GM21381 (cell line): ENCODE results near the gene BCL2L1.

Experiments used
- ATAC-seq: cut with Tn5 transposase; IDR thresholded peaks from one replicate; pipeline ENCODE4 v1.9.1; 2021; ENCODE audit warnings: mild to moderate bottlenecking, moderate library complexity; ENCODE audit not compliant: unreplicated experiment

Gene BCL2L1

DNA sequence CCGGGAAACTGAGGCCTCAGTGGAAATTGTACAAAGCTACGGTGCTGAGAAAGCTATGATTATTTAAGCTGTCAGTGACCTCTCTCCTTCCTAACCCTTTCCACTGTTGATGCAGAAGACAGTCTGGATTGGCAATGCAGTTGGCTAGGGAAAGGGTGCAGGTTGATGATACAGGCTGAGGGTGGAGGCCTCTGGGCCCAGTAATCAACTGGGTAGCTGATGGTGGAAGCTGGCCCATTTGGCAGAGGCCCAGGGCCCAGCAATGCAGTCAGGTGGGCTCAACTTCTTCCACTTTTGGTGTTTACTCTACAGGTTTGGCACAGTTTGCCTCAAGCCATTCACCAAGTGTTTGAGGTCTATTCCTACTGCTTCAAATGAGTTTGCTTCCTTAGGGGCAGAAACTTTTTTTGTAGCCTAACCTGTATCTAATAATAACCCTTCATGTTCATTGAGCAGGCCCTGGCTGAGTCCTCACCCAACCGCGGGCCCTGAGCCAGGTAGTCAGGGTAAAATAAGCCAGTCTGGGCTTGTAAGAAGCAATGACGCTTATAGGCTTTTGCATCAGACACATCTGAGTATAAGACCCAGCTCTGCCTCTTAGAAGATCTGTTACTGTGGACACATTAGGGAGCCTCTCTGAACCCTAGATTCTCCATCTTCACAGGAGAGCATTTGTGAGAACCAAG lies 12.1 kb downstream of the BCL2L1 start:
- ATAC-seq: no peak

- ATAC-seq: no peak
Measured at GRCh38 chr20:31709939-31710338, 12.7 kb downstream of the BCL2L1 start.

GRCh38 chr20:31708736-31709534 lies 13.7 kb downstream of the BCL2L1 start:
- ATAC-seq: no peak

GRCh38 chr20:31707994-31708735 lies 14.5 kb downstream of the BCL2L1 start:
- ATAC-seq: no peak

DNA sequence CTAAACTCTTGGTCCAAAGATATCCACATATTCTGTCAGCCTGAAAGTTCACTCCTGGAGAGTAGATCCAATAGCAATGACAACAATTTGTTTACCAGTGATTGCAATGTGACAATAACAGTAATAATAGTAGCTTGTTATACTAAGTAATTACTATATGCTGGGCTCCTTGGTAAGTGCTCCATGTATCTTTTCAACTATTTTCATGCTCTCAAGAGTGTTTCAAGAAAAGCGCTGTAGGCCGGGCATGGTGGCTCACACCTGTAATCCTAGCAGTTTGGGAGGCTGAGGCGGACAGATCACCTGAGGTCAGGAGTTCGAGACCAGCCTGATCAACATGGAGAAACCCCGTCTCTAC lies 15.4 kb downstream of the BCL2L1 start:
- ATAC-seq: no peak

DNA sequence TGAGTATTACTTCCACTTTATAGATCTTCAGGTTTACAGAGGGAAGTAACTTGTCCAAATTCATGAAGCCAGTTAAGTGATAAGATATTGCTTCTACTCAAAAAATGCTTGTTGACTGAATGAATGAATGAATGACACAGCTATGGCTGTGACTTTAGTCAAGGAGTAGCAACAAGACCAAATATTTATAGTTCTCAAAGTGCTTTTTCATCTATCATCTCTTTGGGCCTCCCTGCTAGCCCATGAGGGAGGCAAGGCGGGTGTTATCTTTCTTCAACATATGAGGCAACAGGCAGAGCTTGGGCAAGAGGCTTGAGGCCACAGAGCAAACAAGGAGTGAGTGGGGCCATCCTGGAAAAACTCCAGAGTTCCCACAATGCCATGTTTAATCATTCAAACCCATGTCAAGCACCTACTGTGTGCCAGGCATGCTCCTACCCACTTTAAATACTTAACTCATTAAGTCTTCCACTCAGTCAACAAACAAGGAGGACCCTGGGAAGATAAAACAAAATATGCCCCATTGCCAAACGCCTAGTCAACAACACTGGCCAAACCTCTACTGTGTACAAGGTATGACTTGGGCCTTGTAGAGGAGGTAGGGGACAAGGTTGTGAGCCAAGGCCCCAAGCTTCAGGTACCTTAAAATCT lies 15.9 kb downstream of the BCL2L1 start:
- no peak for ATAC-seq

- peak; percentile 85 for ATAC-seq
Measured at GRCh38 chr20:31705598-31706597, 16.8 kb downstream of the BCL2L1 start.

GRCh38 chr20:31705191-31705590 lies 17.5 kb downstream of the BCL2L1 start:
- no peak for ATAC-seq

DNA sequence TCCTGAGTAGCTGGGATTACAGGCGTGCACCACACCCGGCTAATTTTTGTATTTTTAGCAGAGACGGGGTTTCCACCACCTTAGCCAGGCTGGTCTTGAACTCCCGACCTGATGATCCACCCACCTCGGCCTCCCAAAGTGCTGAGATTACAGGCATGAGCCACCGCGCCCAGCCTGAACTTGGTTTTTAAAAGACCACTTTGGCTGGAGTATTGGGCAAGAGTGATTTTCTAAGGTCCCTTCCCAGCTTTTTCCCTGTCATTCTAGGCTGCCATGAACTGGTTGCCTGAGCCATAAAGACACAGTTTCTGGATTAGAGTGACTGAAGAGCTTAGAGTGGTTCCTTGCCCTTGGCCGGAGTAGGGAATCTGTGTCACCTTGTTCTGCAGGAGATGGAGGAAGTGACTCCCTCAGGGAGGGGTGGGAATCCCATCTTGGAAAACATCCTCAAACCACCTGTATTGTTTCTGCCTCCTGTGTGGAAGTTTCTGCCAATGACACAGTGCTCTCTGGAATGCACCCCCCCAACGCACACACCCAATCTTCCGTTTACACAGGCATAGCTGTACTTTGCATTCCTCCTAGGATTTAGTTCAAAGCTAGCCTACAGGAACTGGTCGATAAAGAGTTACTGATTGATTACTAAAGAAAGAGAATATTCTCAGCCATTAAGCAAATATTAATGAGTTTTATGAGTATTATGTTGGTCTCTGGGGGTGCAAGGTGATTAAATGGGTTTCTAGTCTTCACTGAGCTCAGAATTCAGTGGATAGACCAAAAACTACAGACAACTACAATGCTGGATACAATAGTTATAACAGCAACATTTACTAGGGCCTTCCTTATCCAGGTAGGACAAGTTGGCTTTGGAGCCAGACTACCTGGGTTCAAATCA lies 18.2 kb downstream of the BCL2L1 start:
- ATAC-seq: no peak

DNA sequence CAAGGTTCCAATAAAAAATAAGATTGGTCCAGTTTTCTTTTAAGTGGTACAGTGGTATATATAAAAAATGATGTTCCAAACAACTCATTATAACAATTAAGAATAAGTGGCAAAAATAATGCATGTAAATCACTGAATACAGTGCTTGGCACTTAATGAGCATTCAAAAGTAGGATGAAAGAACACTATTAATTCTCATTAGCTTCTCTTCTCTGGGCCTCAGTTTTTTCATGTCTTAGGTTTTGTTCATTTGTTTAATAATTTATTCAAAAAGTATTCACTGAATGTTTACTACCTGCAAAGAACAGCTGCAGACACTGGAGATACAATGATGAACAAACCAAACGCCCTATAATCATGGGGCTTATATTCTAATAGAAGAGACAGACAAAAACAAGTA lies 21.1 kb downstream of the BCL2L1 start:
- no peak for ATAC-seq

- ATAC-seq: no peak
Measured at GRCh38 chr20:31700747-31701146, 21.9 kb downstream of the BCL2L1 start.

GRCh38 chr20:31699801-31700728 lies 22.6 kb downstream of the BCL2L1 start:
- no peak for ATAC-seq

DNA sequence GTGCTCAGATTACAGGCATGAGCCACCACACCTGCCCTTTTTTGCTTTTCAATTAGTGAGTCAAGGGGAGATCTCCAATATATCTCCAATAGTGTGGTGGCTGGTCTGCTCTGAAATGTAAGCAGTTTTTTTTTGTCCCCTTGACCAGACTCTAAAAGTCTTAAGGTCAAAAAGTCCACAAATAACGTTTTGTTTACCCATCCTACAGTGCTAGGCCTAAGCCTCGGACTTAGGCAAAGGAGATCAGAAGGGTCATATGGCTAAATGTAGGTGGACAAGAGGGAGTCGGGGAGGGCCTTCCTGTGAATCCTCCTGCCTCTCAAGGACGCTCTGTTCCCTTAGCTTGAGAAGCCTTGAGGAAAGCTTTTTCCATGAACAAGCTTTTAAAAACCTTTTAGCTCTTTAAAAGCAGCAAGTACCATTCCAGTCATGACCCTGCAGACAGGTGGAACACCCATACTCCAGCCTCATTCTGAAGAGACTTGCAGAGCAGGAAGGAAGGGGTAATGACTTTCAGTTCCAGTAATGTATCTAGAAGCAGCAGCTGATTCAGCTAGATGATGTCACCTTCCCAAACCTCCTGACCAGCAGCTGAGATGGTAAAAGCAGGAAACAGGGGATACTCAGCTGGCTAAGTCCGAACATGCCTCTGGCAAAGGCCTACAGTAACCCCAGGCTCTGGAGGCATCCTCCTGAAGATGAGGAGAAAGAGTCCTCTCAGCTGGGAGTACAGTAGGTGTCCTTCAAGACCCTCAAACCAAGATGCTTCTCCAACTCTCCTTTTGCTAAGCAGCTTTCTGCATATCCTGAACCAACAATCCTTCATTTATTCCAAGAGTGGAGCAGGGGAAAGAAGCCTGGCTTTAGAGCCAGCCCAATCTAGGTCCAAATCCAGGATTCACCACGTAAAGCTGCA lies 23.6 kb downstream of the BCL2L1 start:
- ATAC-seq: peak; percentile 93

DNA sequence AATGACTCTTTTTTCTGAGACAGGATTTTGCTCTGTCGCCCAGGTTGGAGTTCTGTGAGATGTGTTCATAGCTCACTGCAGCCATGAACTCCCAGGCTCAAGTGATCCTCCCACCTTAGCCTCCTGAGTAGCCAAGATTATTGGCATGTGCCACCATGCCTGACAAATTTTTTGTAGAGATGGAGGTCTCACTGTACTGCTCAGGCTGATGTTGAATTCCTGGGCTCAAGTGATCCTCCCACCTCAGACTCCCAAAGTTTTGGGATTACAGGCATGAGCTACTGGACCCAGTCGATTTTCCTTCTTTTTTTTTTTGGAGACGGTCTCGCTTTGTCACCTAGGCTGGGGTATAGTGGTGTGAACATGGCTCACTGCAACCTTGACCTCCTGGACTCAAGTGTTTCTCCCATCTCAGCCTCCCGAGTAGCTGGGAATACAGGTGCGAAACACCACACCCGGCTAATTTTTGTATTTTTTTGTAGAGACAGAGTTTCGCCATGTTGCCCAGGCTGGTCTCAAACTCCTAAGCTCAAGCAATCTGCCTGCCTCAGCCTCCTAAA lies 24.3 kb downstream of the BCL2L1 start:
- no peak for ATAC-seq

DNA sequence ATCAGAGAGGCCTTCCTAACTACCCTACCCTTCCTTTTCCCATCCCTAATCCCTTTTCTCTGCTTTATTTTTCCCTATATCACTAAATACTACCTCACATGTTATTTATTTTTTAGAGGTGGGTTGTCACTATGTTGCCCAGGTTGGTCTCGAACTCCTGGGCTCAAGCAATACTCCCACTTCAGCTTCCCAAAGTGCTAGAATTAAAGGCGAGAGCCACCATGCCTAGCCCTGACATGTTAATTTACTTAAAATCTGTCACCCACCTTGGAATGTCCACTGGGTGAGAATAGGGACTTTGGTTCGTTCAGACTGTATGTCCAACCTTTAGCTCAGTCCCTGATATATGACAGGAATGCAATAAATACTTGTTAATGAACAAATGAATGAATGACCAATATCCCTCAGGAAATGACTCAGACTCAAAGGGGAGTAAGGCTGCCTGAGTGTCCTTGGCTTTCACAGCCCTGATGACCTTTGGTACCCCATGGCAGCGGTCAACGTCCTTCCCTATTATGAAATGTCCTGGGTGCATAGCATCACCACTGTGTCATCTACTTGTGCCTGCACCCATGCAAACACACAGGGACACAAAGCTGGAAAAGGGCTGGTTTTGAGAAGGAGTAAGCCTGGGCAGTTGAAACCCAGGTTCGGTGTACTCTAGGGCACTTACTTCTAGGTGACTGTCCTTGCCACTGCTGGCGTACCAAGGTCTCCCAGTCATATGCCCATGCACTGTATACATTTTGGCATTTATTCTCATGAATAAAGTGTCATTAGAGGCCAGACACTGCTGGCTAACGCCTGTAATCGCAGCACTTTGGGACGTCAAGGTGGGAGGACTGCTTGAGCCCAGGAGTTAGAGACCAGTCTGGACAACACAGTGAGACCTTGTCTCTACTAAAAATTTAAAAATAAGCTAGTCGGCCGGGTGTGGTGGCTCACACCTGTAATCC lies 26.5 kb downstream of the BCL2L1 start:
- no peak for ATAC-seq
